ENCODE results near the gene WNT11.

The WNT11 gene

DNA sequence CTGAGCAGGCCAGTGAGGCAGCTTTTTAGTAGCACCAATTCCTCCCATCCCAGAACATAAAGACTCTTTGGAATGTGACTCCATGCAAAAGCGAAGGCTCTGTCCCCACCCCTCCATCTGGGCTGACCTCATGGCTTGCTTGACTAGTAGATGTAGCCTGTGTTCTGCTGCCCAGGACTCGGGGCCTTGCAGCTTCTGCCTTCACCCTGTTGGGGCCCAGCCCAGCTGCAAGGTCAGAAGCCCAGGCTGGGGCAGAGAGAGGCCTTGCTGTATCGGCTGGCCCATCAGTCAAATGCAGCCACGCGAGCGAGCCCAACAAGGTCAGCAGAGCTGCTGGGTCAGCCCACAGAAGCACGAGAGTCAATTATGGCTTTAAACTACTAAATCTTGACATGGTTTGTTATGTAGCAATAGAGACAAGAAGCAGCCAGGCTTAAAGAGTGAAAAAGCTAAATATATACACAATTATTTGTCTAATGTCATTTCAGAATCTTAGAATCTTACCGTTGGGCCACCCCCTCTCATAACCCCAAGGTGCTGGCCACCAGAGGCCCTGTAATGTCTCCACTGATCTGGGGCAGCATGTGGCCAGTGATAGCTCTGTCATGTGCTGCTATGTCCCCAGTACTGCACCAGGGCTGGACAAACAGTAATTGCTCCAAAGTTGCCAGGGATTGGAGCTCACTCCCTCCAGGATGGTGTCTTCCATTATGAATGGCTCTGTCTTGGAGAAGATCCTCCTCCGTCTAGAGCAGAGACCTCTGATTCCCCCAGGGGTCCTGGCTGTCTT, 10.4 kb upstream of the WNT11 start:
- DNase-seq (ENCODE audit: low read depth, low spot score): no peak
- Histone ChIP-seq H3K36me3 (ENCODE audit: insufficient read depth, insufficient read length, low read length) (no peaks in the 10 kb centered on the region), H3K4me1 (ENCODE audit: insufficient read depth, insufficient read length) (peaks cover 4% of the 10 kb centered on the region), H3K27me3 (ENCODE audit: insufficient read depth, insufficient read length) (peaks cover 13% of the 10 kb centered on the region), H3K9ac (ENCODE audit: insufficient read length, low read depth) (no peak overlapping the region), H3K4me3 (ENCODE audit: insufficient read length, low read depth) (no peak overlapping the region), H3K9me3 (ENCODE audit: insufficient read depth, low read length) (no peaks in the 10 kb centered on the region)
- TF ChIP-seq SUZ12 (IDR thresholded peaks at IDR 0.05; ENCODE audit: extremely low read depth, insufficient read depth, insufficient read length) (no peak), ZNF274 (IDR thresholded peaks at IDR 0.05; ENCODE audit: low read depth, low read length) (no peak), YY1 (IDR thresholded peaks at IDR 0.05; ENCODE audit: insufficient read depth, insufficient read length) (no peak)

GRCh38 chr11:76215941-76216340, 9.6 kb upstream of the WNT11 start:
- no peaks in the 10 kb centered on the region for H3K36me3 ChIP-seq (ENCODE audit: insufficient read depth, insufficient read length, low read length)
- no peak overlapping the region for H3K9ac ChIP-seq (ENCODE audit: insufficient read length, low read depth)
- peaks cover 4% of the 10 kb centered on the region for H3K4me1 ChIP-seq (ENCODE audit: insufficient read depth, insufficient read length)
- peaks cover 21% of the 10 kb centered on the region for H3K27me3 ChIP-seq (ENCODE audit: insufficient read depth, insufficient read length)
- no peak for DNase-seq (ENCODE audit: low read depth, low spot score)
- H3K4me3 ChIP-seq (ENCODE audit: insufficient read length, low read depth): no peak overlapping the region
- no peaks in the 10 kb centered on the region for H3K9me3 ChIP-seq (ENCODE audit: insufficient read depth, low read length)
- TF ChIP-seq YY1 (IDR thresholded peaks at IDR 0.05; ENCODE audit: insufficient read depth, insufficient read length) (no peak), ZNF274 (IDR thresholded peaks at IDR 0.05; ENCODE audit: low read depth, low read length) (no peak), SUZ12 (IDR thresholded peaks at IDR 0.05; ENCODE audit: extremely low read depth, insufficient read depth, insufficient read length) (no peak)

DNA sequence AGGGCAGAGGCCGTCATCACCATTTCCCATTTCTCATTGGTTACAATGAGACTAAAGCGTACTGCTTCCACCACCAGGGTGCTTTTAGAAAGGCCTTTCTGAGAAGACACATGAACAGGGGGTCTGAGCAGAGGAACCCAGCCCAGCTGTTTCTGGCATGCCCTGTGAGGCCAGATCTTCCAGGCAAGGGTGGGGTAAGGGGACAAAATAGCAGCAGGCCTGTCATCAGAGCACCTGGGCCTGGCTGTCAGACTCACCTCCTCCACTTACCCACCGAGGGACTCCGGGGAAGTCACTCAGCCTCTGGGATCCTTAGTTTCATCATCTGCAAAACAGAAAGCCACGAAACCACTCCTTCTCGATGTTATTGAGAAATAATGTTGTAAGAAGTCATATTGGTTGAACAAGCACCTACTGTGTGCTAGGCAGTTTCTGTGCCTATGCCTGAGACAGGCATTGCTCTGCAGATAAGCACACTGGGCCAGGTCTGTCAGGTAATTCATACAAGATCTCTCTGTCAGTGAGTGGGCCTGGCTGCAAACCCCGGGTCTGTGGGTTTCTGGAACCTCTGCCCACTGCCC, 8.8 kb upstream of the WNT11 start:
- Histone ChIP-seq H3K4me3 (ENCODE audit: insufficient read length, low read depth) (no peak overlapping the region), H3K9ac (ENCODE audit: insufficient read length, low read depth) (no peak overlapping the region), H3K4me1 (ENCODE audit: insufficient read depth, insufficient read length) (peaks cover 4% of the 10 kb centered on the region), H3K27me3 (ENCODE audit: insufficient read depth, insufficient read length) (peaks cover 30% of the 10 kb centered on the region), H3K9me3 (ENCODE audit: insufficient read depth, low read length) (no peaks in the 10 kb centered on the region), H3K36me3 (ENCODE audit: insufficient read depth, insufficient read length, low read length) (no peaks in the 10 kb centered on the region)
- no peak for TF ChIP-seq SUZ12 (IDR thresholded peaks at IDR 0.05; ENCODE audit: extremely low read depth, insufficient read depth, insufficient read length)
- no peak for DNase-seq (ENCODE audit: low read depth, low spot score)

- TF ChIP-seq YY1 (IDR thresholded peaks at IDR 0.05; ENCODE audit: insufficient read depth, insufficient read length) (no peak), SUZ12 (IDR thresholded peaks at IDR 0.05; ENCODE audit: extremely low read depth, insufficient read depth, insufficient read length) (no peak), ZNF274 (IDR thresholded peaks at IDR 0.05; ENCODE audit: low read depth, low read length) (no peak)
- peaks cover 4% of the 10 kb centered on the region for H3K4me1 ChIP-seq (ENCODE audit: insufficient read depth, insufficient read length)
- no peaks in the 10 kb centered on the region for H3K9me3 ChIP-seq (ENCODE audit: insufficient read depth, low read length)
- no peak overlapping the region for H3K4me3 ChIP-seq (ENCODE audit: insufficient read length, low read depth)
- H3K9ac ChIP-seq (ENCODE audit: insufficient read length, low read depth): no peak overlapping the region
- H3K27me3 ChIP-seq (ENCODE audit: insufficient read depth, insufficient read length): peaks cover 38% of the 10 kb centered on the region
- H3K36me3 ChIP-seq (ENCODE audit: insufficient read depth, insufficient read length, low read length): no peaks in the 10 kb centered on the region
- DNase-seq (ENCODE audit: low read depth, low spot score): no peak
Measured at GRCh38 chr11:76214186-76214585, 7.9 kb upstream of the WNT11 start.

GRCh38 chr11:76212086-76213035, 6.1 kb upstream of the WNT11 start:
- Histone ChIP-seq H3K4me1 (ENCODE audit: insufficient read depth, insufficient read length) (peaks cover 6% of the 10 kb centered on the region), H3K9me3 (ENCODE audit: insufficient read depth, low read length) (no peaks in the 10 kb centered on the region), H3K27me3 (ENCODE audit: insufficient read depth, insufficient read length) (peaks cover 56% of the 10 kb centered on the region), H3K36me3 (ENCODE audit: insufficient read depth, insufficient read length, low read length) (no peaks in the 10 kb centered on the region), H3K4me3 (ENCODE audit: insufficient read length, low read depth) (no peak overlapping the region), H3K9ac (ENCODE audit: insufficient read length, low read depth) (no peak overlapping the region)
- no peak for TF ChIP-seq YY1 (IDR thresholded peaks at IDR 0.05; ENCODE audit: insufficient read depth, insufficient read length)
- no peak for TF ChIP-seq ZNF274 (IDR thresholded peaks at IDR 0.05; ENCODE audit: low read depth, low read length)
- no peak for TF ChIP-seq SUZ12 (IDR thresholded peaks at IDR 0.05; ENCODE audit: extremely low read depth, insufficient read depth, insufficient read length)
- no peak for DNase-seq (ENCODE audit: low read depth, low spot score)

DNA sequence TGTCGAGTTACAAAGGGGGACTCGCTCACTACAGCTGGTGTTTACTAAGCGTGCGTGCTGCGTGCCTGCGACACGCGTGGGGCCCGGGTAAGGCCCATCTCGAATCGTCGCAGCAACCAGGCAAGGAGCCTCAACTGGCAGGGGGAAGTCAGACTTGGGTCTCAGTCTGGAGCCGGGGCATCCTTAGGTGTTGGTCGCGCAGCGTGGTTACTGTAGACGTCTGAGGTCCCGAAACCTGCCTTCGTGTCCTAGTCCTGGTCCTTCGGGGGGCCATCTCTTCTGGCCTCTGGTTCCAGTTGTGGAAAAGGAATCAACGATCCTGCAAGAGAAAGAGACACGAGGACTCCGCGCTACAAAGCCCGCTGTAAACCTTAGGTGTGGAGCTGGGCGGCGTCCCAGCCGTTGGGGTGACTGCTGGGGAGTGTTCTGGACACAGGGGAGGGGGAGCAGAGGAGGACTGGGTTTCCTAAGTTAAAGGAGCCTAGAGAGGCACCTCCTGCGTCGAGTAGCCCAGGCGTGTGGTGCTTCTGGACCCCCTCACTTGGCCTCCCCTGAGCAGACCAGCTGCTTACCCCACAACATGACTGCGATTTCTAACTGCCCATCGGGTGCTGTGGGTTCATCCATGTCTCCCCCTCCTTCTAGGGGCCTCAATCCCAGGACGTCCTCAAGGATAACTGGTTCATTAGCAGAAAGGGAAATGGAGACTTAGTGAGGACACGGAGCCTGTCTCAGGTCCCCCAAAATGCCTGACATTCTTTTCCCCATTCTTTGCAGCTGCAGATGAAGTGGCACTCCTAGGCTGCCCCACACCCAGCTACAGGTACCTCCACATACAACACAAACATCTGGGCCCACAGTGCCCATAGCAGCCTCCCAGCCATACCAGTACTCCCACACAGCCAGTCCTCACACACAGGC, 4.9 kb upstream of the WNT11 start:
- Histone ChIP-seq H3K9me3 (ENCODE audit: insufficient read depth, low read length) (no peaks in the 10 kb centered on the region), H3K4me3 (ENCODE audit: insufficient read length, low read depth) (peak overlapping the region; percentile 51), H3K9ac (ENCODE audit: insufficient read length, low read depth) (peak overlapping the region; percentile 36), H3K27me3 (ENCODE audit: insufficient read depth, insufficient read length) (peaks cover 67% of the 10 kb centered on the region), H3K4me1 (ENCODE audit: insufficient read depth, insufficient read length) (peaks cover 9% of the 10 kb centered on the region), H3K36me3 (ENCODE audit: insufficient read depth, insufficient read length, low read length) (no peaks in the 10 kb centered on the region)
- DNase-seq (ENCODE audit: low read depth, low spot score): no peak
- no peak for TF ChIP-seq YY1 (IDR thresholded peaks at IDR 0.05; ENCODE audit: insufficient read depth, insufficient read length)
- no peak for TF ChIP-seq ZNF274 (IDR thresholded peaks at IDR 0.05; ENCODE audit: low read depth, low read length)
- no peak for TF ChIP-seq SUZ12 (IDR thresholded peaks at IDR 0.05; ENCODE audit: extremely low read depth, insufficient read depth, insufficient read length)
